ENCODE data around the gene PMAIP1. TPM values are rescaled to one million over a fixed set of nuclear protein-coding genes. Genes with fewer than 3 reads are reported as not detected.
"Not testable (repeated sequence)": the region's sequence is repeated elsewhere in the genome, so short reads cannot be mapped to it uniquely, and the experiment has no call there.

PMAIP1 gene
- polyA plus RNA-seq, 3 donors from 2014 or later, result 34.6 to 77.8 (median 58.9) TPM

- Mint-ChIP-seq H3K27me3 (ENCODE audit: low read depth in 3 of 3) (peaks cover 0 to 2% (median 2%) of the 10 kb centered on the region in 3 donors), H3K4me3 (no peak overlapping the region), H3K27ac (peak overlapping the region in 1 of 6 donors; percentile 77), H3K9me3 (no peaks in the 10 kb centered on the region), H3K4me1 (peaks cover 14 to 20% of the 10 kb centered on the region in 2 donors), H3K36me3 (no peaks in the 10 kb centered on the region)
- DNase-seq, result no peak
Measured at GRCh38 chr18:59871711-59872362, 28.0 kb upstream of the PMAIP1 start.

GRCh38 chr18:59873641-59874040, 26.2 kb upstream of the PMAIP1 start:
- H3K36me3 Mint-ChIP-seq, result no peaks in the 10 kb centered on the region
- H3K9me3 Mint-ChIP-seq, result no peaks in the 10 kb centered on the region
- no peak overlapping the region for H3K4me3 Mint-ChIP-seq
- peak overlapping the region in 2 of 6 donors; percentile 10 to 73 for H3K27ac Mint-ChIP-seq
- H3K4me1 Mint-ChIP-seq, result peaks cover 14 to 20% of the 10 kb centered on the region in 2 donors
- H3K27me3 Mint-ChIP-seq (ENCODE audit: low read depth in 3 of 3), result peaks cover 0 to 2% (median 0%) of the 10 kb centered on the region in 3 donors
- no peak for DNase-seq

- Mint-ChIP-seq H3K9me3 (no peaks in the 10 kb centered on the region), H3K4me1 (peaks cover 14 to 20% of the 10 kb centered on the region in 2 donors), H3K36me3 (no peaks in the 10 kb centered on the region), H3K4me3 (no peak overlapping the region), H3K27ac (peak overlapping the region in 2 of 6 donors; percentile 0 to 21), H3K27me3 (ENCODE audit: low read depth in 3 of 3) (peaks cover 0 to 2% (median 0%) of the 10 kb centered on the region in 3 donors)
- DNase-seq, result no peak
Measured at GRCh38 chr18:59874166-59874565, 25.6 kb upstream of the PMAIP1 start.

DNA sequence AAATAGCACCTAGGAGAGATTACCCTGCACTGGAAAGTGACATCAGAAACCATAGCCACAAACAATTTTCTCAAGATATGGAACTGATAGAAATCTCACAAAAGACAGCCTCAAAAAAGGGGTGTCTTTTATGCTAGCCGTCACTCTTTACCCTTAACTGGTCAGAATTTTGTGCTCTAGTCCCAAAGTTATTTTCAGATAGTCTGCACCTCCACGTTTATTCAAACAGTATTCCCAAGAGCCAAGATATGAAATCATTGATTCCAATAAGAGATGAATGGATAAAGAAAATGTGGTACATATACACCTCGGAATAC, 23.5 kb upstream of the PMAIP1 start:
- DNase-seq, result peak in 2 of 3 donors; percentile 10 to 31
- peaks cover 0 to under 1% (median 0%) of the 10 kb centered on the region in 3 donors for H3K27me3 Mint-ChIP-seq (ENCODE audit: low read depth in 3 of 3)
- H3K36me3 Mint-ChIP-seq, result no peaks in the 10 kb centered on the region
- peak overlapping the region; percentile 23 to 84 (median 61) for H3K27ac Mint-ChIP-seq
- peaks cover 14 to 20% of the 10 kb centered on the region in 2 donors for H3K4me1 Mint-ChIP-seq
- H3K4me3 Mint-ChIP-seq, result peak overlapping the region in 2 of 5 donors; percentile 24 to 33
- no peaks in the 10 kb centered on the region for H3K9me3 Mint-ChIP-seq

DNA sequence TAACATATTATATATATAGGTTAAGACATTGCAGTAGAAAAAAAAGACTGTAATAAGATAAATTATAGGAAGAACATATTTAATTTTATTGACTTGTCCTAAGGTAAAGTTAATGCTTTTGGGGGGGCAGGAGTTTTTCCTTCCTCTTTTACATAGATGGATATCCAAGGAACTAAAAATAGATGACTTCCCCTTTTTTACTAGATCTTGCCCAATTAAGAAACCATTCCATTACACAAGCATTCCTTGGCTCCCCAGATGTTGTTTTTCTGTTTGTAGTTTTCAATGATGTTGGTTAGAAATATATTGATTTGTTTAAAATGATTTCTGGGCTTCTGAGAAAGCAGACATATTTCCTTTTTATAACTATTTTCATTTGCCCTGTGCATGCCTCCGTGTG, 22.4 kb upstream of the PMAIP1 start:
- H3K9me3 Mint-ChIP-seq, result no peaks in the 10 kb centered on the region
- no peaks in the 10 kb centered on the region for H3K27me3 Mint-ChIP-seq (ENCODE audit: low read depth in 3 of 3)
- no peak overlapping the region for H3K4me3 Mint-ChIP-seq
- H3K4me1 Mint-ChIP-seq, result peaks cover 25 to 31% of the 10 kb centered on the region in 2 donors
- no peaks in the 10 kb centered on the region for H3K36me3 Mint-ChIP-seq
- no peak for DNase-seq
- no peak overlapping the region for H3K27ac Mint-ChIP-seq

GRCh38 chr18:59878644-59879043, 21.2 kb upstream of the PMAIP1 start:
- peak overlapping the region in 1 of 6 donors; percentile 3 for H3K27ac Mint-ChIP-seq

DNA sequence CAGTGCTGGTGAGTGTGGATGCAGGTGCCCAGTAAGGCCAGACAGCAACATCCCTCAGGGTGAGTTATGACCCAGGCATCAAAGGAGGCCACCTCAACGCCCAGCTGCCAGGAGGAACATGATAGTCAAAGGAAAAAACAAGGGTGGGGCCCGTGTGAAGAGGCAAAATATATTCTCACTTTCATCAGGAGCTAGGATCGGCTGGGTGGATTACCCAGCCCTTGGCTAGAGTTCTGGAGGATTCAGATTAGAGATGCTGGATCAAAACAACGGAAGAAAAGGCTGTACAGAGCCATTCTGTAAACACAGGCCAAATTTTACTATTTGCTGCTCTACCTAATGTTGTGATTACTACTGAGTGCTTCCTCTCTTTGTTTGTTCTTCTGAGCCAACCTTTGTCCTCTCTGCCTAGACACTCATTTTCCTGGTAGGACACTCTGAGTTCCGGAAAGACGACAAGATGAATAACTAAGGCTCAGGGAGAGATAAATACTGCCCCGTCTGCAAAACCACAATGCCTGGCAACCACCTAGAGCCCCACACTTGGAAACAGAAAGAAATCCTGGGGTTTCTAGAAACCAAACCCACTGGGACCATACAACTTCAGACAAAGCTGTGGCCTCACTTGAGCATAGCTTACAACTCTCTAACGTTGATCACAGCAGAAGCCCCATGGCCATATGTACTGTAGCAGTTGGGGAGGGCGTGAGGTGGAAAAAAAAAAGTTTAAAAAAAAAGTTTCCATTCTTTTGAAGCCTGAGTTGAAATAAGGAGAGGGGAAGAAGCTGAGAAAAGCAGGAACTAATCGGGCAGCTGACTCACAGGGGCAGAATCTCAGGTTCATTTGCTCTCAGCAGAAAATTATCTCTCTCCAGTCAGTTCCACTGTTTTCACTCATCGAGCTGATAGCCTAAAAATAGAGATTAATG, 17.8 kb upstream of the PMAIP1 start:
- no peak for DNase-seq
- H3K4me3 Mint-ChIP-seq, result peak overlapping the region; percentile 12 to 63 (median 28)
- no peaks in the 10 kb centered on the region for H3K27me3 Mint-ChIP-seq (ENCODE audit: low read depth in 3 of 3)
- H3K9me3 Mint-ChIP-seq, result no peaks in the 10 kb centered on the region
- H3K27ac Mint-ChIP-seq, result peak overlapping the region; percentile 38 to 90 (median 78)
- no peaks in the 10 kb centered on the region for H3K36me3 Mint-ChIP-seq
- H3K4me1 Mint-ChIP-seq, result peaks cover 45 to 50% of the 10 kb centered on the region in 2 donors

More at GRCh38 chr18:59878644-59879043, 21.2 kb upstream of the PMAIP1 start:
- H3K4me1 Mint-ChIP-seq, result peaks cover 34 to 40% of the 10 kb centered on the region in 2 donors
- no peak overlapping the region for H3K4me3 Mint-ChIP-seq
- H3K27me3 Mint-ChIP-seq (ENCODE audit: low read depth in 3 of 3), result no peaks in the 10 kb centered on the region
- no peak for DNase-seq
- no peaks in the 10 kb centered on the region for H3K9me3 Mint-ChIP-seq
- no peaks in the 10 kb centered on the region for H3K36me3 Mint-ChIP-seq

DNA sequence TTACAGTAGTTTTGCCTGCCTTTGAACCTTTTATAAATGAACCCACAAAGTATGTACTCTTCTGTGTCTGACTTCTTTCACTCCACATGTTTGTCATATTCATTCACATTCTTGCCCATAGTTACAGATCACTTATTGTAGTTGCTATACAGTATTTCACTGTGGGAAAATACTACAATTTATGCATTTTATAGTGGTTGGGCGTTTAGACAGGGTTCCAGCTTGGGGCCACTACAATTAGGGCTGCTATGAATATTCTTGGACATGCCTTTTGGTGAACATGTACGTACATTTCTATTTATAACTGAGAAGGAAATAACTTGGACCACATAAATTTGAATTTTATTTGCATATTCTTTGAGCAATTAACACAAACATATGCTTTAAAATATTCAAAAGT, 15.4 kb upstream of the PMAIP1 start:
- Mint-ChIP-seq H3K4me3 (no peak overlapping the region), H3K9me3 (no peaks in the 10 kb centered on the region), H3K36me3 (no peaks in the 10 kb centered on the region), H3K27ac (peak overlapping the region in 3 of 6 donors; percentile 36 to 51 (median 45)), H3K27me3 (ENCODE audit: low read depth in 3 of 3) (peaks cover 0 to 1% (median 0%) of the 10 kb centered on the region in 3 donors), H3K4me1 (peaks cover 45 to 50% of the 10 kb centered on the region in 2 donors)
- no peak for DNase-seq

- DNase-seq, result peak in 2 of 3 donors; percentile 31 to 45
- H3K4me3 Mint-ChIP-seq, result peak overlapping the region; percentile 55 to 71 (median 66)
- H3K9me3 Mint-ChIP-seq, result no peaks in the 10 kb centered on the region
- peak overlapping the region; percentile 69 to 91 (median 86) for H3K27ac Mint-ChIP-seq
- H3K4me1 Mint-ChIP-seq, result peaks cover 45 to 50% of the 10 kb centered on the region in 2 donors
- H3K27me3 Mint-ChIP-seq (ENCODE audit: low read depth in 3 of 3), result peaks cover 0 to 1% (median 0%) of the 10 kb centered on the region in 3 donors
- no peaks in the 10 kb centered on the region for H3K36me3 Mint-ChIP-seq
Measured at GRCh38 chr18:59885579-59886163, 14.1 kb upstream of the PMAIP1 start.

DNA sequence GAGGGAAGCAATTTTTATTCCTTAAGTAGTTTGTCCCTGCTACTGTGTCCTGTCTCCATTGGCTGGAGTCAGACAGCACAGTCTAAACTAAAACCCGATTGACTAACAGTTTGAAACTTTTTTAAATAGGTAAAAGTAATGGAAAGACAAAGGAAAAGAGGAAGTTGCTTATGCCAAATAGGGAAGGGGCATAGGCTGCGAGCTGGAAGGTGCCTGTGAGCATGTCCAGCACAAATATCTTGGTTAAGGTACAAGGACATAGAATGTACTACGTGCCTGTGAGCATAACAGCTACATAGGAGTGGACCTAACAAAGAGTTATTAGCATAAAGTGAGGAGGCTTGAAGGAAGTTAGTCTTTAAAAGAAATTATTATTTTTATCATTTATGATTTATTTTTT, 13.4 kb upstream of the PMAIP1 start:
- H3K9me3 Mint-ChIP-seq; H3K36me3 Mint-ChIP-seq; H3K27me3 Mint-ChIP-seq (ENCODE audit: low read depth in 3 of 3); DNase-seq: not testable (repeated sequence)
- H3K27ac Mint-ChIP-seq, result peak overlapping the region; percentile 69 to 91 (median 86)
- peaks cover 43 to 48% of the 10 kb centered on the region in 2 donors for H3K4me1 Mint-ChIP-seq
- H3K4me3 Mint-ChIP-seq, result peak overlapping the region in 3 of 5 donors; percentile 55 to 71 (median 70)

DNA sequence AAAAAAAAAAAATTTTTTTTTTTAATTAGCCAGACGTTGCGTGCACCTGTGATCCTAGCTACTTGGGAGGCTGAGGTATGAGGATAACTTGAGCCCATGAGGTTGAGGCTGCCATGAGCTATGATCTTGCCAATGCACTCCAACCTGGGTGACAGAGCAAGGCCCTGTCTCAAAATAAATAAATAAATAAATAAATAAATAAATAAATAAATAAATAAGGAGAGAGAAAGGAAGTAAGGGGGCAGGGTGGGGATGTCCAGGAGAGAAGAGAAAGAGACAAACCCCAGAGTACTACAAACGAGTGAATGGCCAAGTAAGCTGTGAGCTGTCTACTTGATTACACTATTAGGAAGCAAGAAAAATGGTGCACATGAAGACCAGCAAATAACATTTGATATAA, 7.7 kb upstream of the PMAIP1 start:
- H3K4me1 Mint-ChIP-seq, result no peaks in the 10 kb centered on the region

DNA sequence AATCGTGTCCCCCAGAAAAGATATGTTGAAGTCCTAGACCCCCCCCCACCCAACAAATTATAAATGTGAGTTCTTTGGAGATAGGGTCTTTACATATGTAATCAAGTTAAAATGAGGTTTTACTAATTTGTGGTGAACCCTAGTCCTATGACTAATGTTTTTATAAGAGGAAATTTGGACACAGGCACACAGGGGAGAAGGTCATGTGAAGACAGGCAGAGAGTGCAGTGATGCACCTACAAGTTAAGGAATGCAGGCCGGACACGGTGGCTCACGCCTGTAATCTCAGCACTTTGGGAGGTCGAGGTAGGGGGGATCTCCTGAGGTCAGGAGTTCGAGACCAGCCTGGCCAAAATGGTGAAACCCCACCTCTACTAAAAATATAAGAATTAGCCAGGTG, 5.8 kb upstream of the PMAIP1 start:
- DNase-seq, result no peak
- H3K36me3 Mint-ChIP-seq, result no peaks in the 10 kb centered on the region
- no peak overlapping the region for H3K4me3 Mint-ChIP-seq
- H3K4me1 Mint-ChIP-seq, result peaks cover 2% of the 10 kb centered on the region in 2 donors
- H3K27me3 Mint-ChIP-seq (ENCODE audit: low read depth in 3 of 3), result peaks cover 0 to 2% (median 1%) of the 10 kb centered on the region in 3 donors
- H3K9me3 Mint-ChIP-seq, result no peaks in the 10 kb centered on the region
- H3K27ac Mint-ChIP-seq, result peak overlapping the region in 1 of 6 donors; percentile 7

More for the DNA sequence above, 7.7 kb upstream of the PMAIP1 start:
- Mint-ChIP-seq H3K27ac (no peak overlapping the region), H3K4me3 (no peak overlapping the region), H3K9me3 (no peaks in the 10 kb centered on the region), H3K36me3 (no peaks in the 10 kb centered on the region), H3K27me3 (ENCODE audit: low read depth in 3 of 3) (peaks cover 0 to 1% (median 0%) of the 10 kb centered on the region in 3 donors)
- DNase-seq, result no peak

- H3K27ac Mint-ChIP-seq, result peak overlapping the region in 3 of 6 donors; percentile 13 to 71 (median 43)
- DNase-seq, result no peak
- peaks cover 2 to 3% (median 2%) of the 10 kb centered on the region in 3 donors for H3K36me3 Mint-ChIP-seq
- H3K9me3 Mint-ChIP-seq, result no peaks in the 10 kb centered on the region
- H3K27me3 Mint-ChIP-seq (ENCODE audit: low read depth in 3 of 3), result peaks cover 11 to 20% (median 18%) of the 10 kb centered on the region in 3 donors
- no peak overlapping the region for H3K4me3 Mint-ChIP-seq
- H3K4me1 Mint-ChIP-seq, result peaks cover 25 to 29% of the 10 kb centered on the region in 2 donors
Measured at GRCh38 chr18:59897321-59897954, 2.4 kb upstream of the PMAIP1 start.

Measured in immature natural killer cell (primary cell).